Heart right ventricle (tissue), 16 donors: ENCODE data around the gene BCORL1. TPM values are rescaled to one million over a fixed set of nuclear protein-coding genes. Genes with fewer than 3 reads are reported as not detected.

ENCODE experiments used
- ATAC-seq, 8 donors: fragments of 200-7000 bp; cut with Tn5 transposase; one replicate each; pipeline ENCODE4 v1.9.1; 2020; ENCODE audit warnings: mild to moderate bottlenecking in 8 of 8, moderate library complexity in 8 of 8, moderate number of reproducible peaks in 1 of 8
- DNase-seq, 2 donors: peaks; one replicate each; pipeline ENCODE4 v3.0.0-alpha.2; 2020
- H3K27ac ChIP-seq, 10 donors: fragments of 200-600 bp; sonication (generic) in 2 of 10; one replicate each; pipeline versions ENCODE4 v1.5.0 to v1.8.0; 2020 to 2022; ENCODE audit warnings: mild to moderate bottlenecking in 3 of 10
- H3K27me3 ChIP-seq, 7 donors: fragments of 200-600 bp; one replicate each; pipeline ENCODE4 v1.8.0; 2021 to 2022; ENCODE audit warnings: mild to moderate bottlenecking in 2 of 7
- H3K36me3 ChIP-seq, 9 donors: fragments of 200-600 bp; sonication (generic) in 1 of 9; one replicate each; pipeline versions ENCODE4 v1.5.0 to v1.8.0; 2020 to 2022; ENCODE audit warnings: mild to moderate bottlenecking in 2 of 9
- H3K4me1 ChIP-seq, 9 donors: fragments of 200-600 bp; sonication (generic) in 1 of 9; one replicate each; pipeline versions ENCODE4 v1.5.0 to v1.8.0; 2020 to 2022; ENCODE audit warnings: mild to moderate bottlenecking in 4 of 9
- H3K4me3 ChIP-seq, 10 donors: fragments of 200-600 bp; sonication (generic) in 2 of 10; one replicate each; pipeline versions ENCODE4 v1.5.0 to v1.8.0; 2020 to 2022; ENCODE audit warnings: mild to moderate bottlenecking in 7 of 10, moderate library complexity in 2 of 10
- H3K9me3 ChIP-seq, 11 donors: fragments of 200-600 bp in 10 of 11; sonication (generic) in 2 of 11; one replicate each; pipeline versions ENCODE4 v1.5.0 to v1.8.0; 2013 to 2022; ENCODE audit warnings: mild to moderate bottlenecking in 2 of 11, control low read depth in 1 of 11, moderate library complexity in 1 of 11
- CTCF ChIP-seq, 9 donors: fragments of 200-600 bp; sonication (generic) in 2 of 9; IDR thresholded peaks; one replicate each; pipeline versions ENCODE4 v1.5.0 to v1.8.0; 2021 to 2022; ENCODE audit warnings: antibody characterized with exemption in 9 of 9, mild to moderate bottlenecking in 5 of 9, moderate library complexity in 1 of 9
- WGBS, 2 donors: extraction: QIAGEN DNeasy Blood & Tissue Kit; methylation state at CpG; one replicate each; pipeline ENCODE4 v1.1.7; 2013; ENCODE audit warnings: inconsistent platforms in 1 of 2; 5-methylcytosine and 5-hydroxymethylcytosine counted together
- intact Hi-C, 10 donors: fragments of 100-400 bp; cut with DNase I; formaldehyde crosslinking; loops; one replicate each; pipeline versions ENCODE4 v1.11.1 to v1.14.2; 2022
- polyA plus RNA-seq, 2 donors: library from polyadenylated mRNA; stranded (reverse); fragments of 200-250 nt; gene quantifications; one replicate each; pipeline ENCODE4 v1.2.3, GENCODE V29; 2013
- total RNA-seq, 10 donors: library from RNA; stranded (reverse); fragmentation: NEBNext Ultra II Directional in 3 of 10; extraction: Animal tissue kit (Norgen Biotek cat#: 25700) in 3 of 10; gene quantifications; one replicate each; pipeline versions ENCODE4 v1.2.1 to v1.2.4, GENCODE V29; 2021 to 2023
- donor health status: Arrhythmogenic right ventricular cardiomyopathy.
- donor health status: ischemic (EF 13 %, LVEDD 7.1; RV severe dilation, severe dysfunction).
- donor health status: healthy with polysubstance abuse.
- donor health status: DM: no; HTN: yes; CAD: no.
- donor health status: DM: no; HTN: no; CAD: no.
- donor health status: ischemic (EF 25% LVEDD 6.9; RV normal size, moderate dysfunction).
- donor health status: ischemic (EF 25% LVEDD 5.7; RV mildly dilated, moderate dysfunction).
- donor health status: healthy.
- donor health status: DM: yes; HTN: yes; CAD: no.
- donor health status: Ischemic cardiomyopathy.
- donor health status: ischemic (EF 35%, LVEDD 5.7; RV mildly dilated, moderate dysfunction).
- donor health status: nonischemic (EF 11% LVEDD 7.7; RV severe dilation, severe dysfunction).
- donor health status: DM: yes; HTN: yes; CAD: no.
- donor health status: PGD.
- donor health status: ischemic (EF 29% LVEDD 5.4; RV normal size, mild dysfunction).
- donor health status: nonischemic (EF 23%, LVEDD 6.1; RV moderate dilation, normal function).

Gene BCORL1
- total and polyA plus RNA-seq, 12 donors = 2.1 to 12.8 (median 7.8) TPM

GRCh38 chrX:129954804-129955203 is 27.6 kb upstream of the BCORL1 start:
- ATAC-seq (no peak), DNase-seq (no peak)
- Histone ChIP-seq H3K27me3 (peaks cover 0 to 20% (median 0%) of the 10 kb centered on the region in 7 donors), H3K9me3 (no peaks in the 10 kb centered on the region), H3K36me3 (no peaks in the 10 kb centered on the region), H3K4me3 (no peak overlapping the region), H3K4me1 (peaks cover 0 to 19% (median 0%) of the 10 kb centered on the region in 9 donors), H3K27ac (no peak overlapping the region)
- intact Hi-C loops = no loop called here
- no peak for TF ChIP-seq CTCF (IDR thresholded peaks at IDR 0.05)
- WGBS, 2 donors = 74 to 93% methylated on average over 3 of the region's 3 CpGs

- DNase-seq = no peak
- Histone ChIP-seq H3K4me3 (no peak overlapping the region), H3K27ac (no peak overlapping the region), H3K27me3 (peaks cover 0 to 20% (median 0%) of the 10 kb centered on the region in 7 donors), H3K36me3 (no peaks in the 10 kb centered on the region), H3K4me1 (peaks cover 0 to 19% (median 0%) of the 10 kb centered on the region in 9 donors), H3K9me3 (no peaks in the 10 kb centered on the region)
- ATAC-seq = no peak
- WGBS, 2 donors = 92 to 97% methylated on average over 3 of the region's 3 CpGs
- TF ChIP-seq CTCF (IDR thresholded peaks at IDR 0.05) = no peak
- intact Hi-C loops = no loop called here
Measured at GRCh38 chrX:129955682-129956081, 26.8 kb upstream of the BCORL1 start.

- Histone ChIP-seq H3K27me3 (peaks cover 0 to 16% (median 0%) of the 10 kb centered on the region in 7 donors), H3K9me3 (no peaks in the 10 kb centered on the region), H3K4me3 (no peak overlapping the region), H3K4me1 (peaks cover 0 to 19% (median 0%) of the 10 kb centered on the region in 9 donors), H3K36me3 (no peaks in the 10 kb centered on the region), H3K27ac (no peak overlapping the region)
- intact Hi-C loops = no loop called here
- DNase-seq = no peak
- 88% methylated on average over 10 of the region's 10 CpGs for WGBS, 2 donors
- no peak for TF ChIP-seq CTCF (IDR thresholded peaks at IDR 0.05)
- ATAC-seq = no peak
Measured at GRCh38 chrX:129956145-129956544, 26.3 kb upstream of the BCORL1 start.

GRCh38 chrX:129956765-129957164 is 25.7 kb upstream of the BCORL1 start:
- TF ChIP-seq CTCF (IDR thresholded peaks at IDR 0.05) = no peak
- intact Hi-C loops = no loop called here
- Histone ChIP-seq H3K9me3 (no peaks in the 10 kb centered on the region), H3K36me3 (no peaks in the 10 kb centered on the region), H3K27me3 (peaks cover 0 to 12% (median 0%) of the 10 kb centered on the region in 7 donors), H3K4me1 (peaks cover 0 to 19% (median 0%) of the 10 kb centered on the region in 9 donors), H3K27ac (peak overlapping the region in 9 of 10 donors; percentile 19 to 86 (median 60)), H3K4me3 (peak overlapping the region; percentile 32 to 54 (median 48))
- DNase-seq (no peak), ATAC-seq (no peak)
- WGBS, 2 donors = 10 to 13% methylated on average over 14 to 20 of the region's 20 CpGs
